ENCODE results near the gene COMMD3.
"Not testable (repeated sequence)": the region's sequence is repeated elsewhere in the genome, so short reads cannot be mapped to it uniquely, and the experiment has no call there.

The COMMD3 gene

DNA sequence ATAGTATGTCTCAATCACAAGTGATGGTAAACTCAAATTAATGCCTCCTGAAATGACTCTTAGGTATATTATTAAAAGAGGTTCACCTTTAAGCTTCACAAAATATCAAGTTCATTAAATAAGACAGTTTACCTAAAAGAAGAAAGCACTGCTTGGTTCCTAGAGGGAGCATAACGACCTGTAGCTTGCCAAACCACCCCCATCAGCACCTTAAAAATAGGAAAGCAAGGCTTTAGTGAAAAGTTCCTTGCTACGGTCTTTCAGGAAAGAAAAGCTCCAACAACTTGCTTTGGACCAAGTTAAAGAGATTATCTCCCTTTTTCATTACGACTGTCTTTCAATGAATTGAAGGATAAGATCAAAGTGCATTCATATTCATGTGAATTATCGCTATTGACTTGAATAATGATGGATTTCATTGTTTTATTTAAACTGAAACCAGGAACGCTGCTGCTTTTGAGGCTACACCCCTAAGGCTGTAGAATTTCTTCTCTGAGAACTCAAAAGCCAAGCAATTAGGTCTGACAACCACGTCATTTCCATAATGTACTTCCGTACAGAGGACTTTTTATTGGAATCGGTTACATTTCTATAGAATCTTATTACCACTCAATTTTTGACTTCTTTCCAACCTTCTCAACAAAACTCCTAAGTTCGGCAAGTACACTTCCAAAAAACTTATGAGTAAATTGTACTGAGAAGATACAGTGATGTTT lies 22.2 kb downstream of the COMMD3 start:
- DNase-seq (ENCODE audit: low read depth in 2 of 2, low spot score in 1 of 2): no peak

DNA sequence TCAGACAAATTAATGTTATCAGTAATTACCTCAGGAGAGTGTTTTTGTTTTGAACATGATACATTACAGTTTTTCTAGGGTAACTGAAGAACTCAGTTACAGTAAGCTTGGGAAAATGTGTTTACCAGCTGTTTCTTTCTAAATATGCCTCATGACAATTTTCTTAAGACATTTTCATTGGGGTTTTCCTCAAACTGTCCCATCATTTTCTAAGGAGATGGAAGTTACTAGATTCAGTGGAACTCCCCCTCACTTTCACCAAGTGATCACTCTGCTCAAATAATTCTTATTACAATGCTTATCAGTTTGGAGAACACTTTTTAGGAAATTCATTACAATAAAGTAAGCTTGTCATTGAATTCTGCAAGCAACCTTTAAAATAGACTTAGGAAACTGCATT lies 22.7 kb downstream of the COMMD3 start:
- DNase-seq (ENCODE audit: low read depth in 2 of 2, low spot score in 1 of 2): no peak

DNA sequence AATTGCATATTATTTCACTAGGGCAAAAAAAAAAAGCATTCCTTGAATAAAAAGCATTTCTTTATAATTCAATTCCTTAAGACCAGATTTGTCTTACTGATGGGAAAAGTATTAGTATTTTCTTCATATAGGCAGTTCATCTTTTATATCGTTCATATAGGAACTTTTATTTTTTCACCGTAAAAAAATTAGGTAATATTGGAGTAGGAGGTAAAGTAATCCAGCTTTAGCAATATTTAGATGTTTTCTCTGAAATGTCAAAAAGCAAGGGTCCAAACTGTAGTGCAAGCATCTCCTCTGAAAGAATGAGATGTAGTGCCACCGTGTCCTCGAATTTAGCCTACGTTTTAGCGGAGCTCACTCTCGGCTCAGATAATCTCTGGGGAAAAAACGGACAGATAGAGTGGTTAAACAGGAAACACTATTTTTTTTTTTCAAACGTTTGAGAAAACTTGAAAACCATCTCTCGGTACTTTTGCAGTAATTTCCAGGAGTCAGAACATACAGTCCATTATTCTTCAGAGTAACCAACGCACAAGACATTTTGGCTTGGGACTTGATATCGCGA lies 23.7 kb downstream of the COMMD3 start:
- DNase-seq (ENCODE audit: low read depth in 2 of 2, low spot score in 1 of 2): no peak

DNA sequence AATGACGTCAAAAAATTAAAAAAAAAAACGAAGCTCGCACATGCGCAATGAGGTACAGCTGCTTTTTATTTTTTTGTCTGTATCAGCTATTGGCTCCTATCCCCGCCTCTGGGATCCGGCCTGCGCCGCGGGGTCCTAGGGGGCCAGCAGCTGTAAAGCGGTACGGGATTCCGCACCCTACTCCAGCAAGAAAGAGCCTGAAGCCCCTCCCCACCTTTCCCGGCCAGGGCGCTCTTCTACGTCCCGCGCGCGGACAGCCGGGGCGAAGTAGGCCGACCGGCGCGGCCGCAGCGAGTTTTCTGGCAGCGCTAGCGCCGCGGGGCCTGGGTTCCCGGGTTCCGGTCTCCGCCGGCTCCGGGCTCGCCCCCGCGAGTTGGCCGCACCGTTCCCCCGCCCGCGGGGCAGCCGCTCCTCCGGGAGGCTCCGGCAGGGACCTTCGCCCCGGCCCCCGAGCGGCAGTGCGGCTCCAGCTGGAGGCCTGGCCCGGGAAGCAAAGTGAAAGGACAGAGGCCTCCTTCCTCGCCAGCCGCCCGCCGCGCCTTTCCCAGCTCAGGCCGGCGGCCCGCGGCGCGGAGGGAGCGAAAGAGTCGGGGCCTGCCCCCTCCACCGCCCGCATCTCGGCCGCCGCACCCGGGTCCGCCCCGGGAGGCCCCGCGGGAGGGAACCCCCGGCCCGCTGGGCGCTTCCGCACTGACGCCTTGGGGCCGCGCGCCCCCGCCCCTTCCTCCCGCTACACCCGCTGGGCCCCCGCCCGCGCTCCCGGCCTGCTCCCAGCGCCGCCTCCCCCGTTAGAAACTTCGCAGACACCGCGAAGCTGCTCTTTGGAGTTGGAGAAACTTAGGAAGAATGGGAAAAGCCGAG lies 24.4 kb downstream of the COMMD3 start:
- no peak for DNase-seq (ENCODE audit: low read depth in 2 of 2, low spot score in 1 of 2)

DNA sequence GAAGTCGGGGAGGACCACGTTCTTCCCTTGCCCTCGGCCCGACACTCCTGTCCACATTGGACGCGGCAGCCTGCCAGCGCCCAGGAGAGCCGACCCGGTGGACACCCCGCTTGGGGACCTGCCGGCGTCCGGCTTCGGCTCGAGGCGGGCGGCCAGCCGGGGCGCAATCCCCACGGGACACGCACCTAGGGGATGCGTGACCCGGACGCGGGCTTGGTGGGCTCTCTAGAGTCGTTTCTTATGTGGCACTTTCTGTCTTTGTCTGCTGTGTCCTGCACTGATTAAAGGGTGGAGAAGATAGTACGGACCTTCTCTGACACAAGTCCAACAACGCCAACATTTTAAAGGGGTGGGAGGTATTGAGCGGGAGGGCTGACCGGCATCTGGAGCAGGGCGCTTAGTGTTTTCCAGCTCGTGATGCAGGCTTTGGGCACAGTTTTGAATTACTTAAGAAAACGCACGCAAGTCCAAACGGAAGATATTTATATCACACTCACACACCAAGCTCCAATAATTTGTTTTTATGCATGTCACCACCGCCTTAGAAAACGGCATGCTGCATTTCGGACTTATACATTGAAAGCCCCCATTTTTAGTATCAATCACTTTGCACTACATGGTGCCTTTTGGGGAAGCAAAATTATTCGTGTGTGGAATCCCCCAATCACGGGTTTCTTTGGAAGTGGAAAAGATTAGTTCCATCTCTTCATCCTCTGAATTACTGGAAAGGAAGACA lies 25.2 kb downstream of the COMMD3 start:
- DNase-seq (ENCODE audit: low read depth in 2 of 2, low spot score in 1 of 2): no peak

DNA sequence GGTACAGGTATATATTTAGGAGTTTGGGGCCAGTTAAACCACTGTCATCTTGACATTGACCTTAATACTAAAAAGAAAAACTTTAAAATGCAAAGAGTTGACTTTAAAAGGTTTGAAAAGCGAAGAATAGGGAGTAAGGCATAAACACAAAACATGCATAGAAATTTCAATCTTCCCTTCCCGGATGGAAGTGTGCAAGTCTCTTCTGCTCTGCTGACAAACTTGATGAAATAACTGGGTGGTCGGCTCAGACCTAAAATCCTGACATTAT lies 25.7 kb downstream of the COMMD3 start:
- no peak for DNase-seq (ENCODE audit: low read depth in 2 of 2, low spot score in 1 of 2)

DNA sequence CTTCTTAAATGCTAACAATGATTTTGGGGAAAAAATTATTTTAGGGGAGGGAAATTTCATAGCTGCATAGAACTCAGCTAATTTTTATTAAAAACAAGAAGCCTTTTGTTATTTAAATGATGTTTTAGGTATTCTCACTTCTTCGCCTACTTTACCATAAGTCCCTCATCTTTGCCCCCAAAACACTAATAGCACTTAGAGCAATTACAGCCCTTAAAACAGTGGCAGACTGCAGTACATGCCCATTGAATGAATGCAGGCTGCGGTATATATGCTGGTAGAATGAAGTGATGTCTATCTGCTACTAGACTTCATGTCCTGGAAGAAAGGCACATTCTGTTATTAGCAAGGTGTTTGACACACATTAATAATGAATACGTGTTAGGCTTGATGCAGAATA lies 26.2 kb downstream of the COMMD3 start:
- DNase-seq (ENCODE audit: low read depth in 2 of 2, low spot score in 1 of 2): no peak

DNA sequence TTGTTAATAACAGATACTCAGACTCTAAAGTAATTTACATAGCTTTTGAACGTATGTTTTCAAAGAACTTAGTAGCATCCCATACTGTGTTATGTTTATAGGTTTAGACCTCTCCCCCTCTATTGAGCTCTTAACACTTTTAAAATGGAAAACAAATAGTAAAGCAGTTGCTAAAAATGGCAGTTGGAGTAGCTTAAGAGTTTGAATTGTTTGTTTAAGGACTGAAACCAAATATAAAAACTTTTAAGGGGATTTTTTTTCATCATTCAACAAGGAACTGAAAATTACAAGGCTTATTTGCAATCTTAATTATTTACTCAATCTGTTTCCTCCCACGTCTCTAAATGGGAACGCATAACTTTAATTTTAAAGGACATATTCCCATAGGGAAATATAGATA lies 27.5 kb downstream of the COMMD3 start:
- DNase-seq (ENCODE audit: low read depth in 2 of 2, low spot score in 1 of 2): no peak

DNA sequence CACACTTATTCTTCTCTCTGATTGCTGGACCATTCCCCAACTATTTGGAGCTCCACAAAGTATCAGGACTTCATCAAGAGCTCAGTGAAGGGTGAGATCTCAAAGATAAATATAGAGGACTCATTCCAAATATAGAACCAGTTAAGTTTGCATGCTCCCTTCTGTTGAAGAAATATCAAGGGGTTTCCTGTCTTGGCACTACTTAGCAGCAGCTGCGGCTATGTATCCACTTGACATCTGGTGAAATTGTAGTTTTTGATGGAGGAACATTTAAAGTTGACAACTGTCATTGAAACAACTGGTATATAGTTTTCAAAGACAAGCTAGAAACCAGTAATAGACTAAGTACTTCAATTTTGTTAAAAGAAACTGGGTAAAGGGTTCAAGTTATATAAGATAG lies 28.1 kb downstream of the COMMD3 start:
- no peak for DNase-seq (ENCODE audit: low read depth in 2 of 2, low spot score in 1 of 2)

DNA sequence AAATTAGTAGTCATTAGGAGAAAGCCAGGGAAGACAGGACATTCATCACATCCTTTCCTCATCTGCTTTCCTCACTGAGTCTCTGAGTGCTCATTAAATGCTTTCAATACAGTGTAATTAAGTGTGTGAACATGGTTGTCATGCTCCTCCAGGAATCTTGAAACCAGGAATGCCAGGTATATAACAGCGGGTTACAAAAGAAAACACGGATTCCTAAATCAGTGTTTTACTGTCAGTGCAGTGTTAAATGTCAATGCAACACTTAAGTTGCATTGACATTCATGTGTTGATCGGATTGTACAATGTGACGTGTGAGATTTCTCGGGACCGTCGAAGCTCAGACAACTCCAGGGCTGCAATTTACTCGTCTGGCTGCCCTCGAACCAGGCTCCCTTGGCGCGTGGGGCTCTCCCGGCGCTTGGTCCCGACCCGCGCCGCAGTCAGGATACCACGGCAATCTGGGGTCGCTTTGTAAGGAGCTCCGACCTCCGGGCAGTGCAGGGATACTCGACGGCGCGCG lies 28.7 kb downstream of the COMMD3 start:
- no peak for DNase-seq (ENCODE audit: low read depth in 2 of 2, low spot score in 1 of 2)

DNA sequence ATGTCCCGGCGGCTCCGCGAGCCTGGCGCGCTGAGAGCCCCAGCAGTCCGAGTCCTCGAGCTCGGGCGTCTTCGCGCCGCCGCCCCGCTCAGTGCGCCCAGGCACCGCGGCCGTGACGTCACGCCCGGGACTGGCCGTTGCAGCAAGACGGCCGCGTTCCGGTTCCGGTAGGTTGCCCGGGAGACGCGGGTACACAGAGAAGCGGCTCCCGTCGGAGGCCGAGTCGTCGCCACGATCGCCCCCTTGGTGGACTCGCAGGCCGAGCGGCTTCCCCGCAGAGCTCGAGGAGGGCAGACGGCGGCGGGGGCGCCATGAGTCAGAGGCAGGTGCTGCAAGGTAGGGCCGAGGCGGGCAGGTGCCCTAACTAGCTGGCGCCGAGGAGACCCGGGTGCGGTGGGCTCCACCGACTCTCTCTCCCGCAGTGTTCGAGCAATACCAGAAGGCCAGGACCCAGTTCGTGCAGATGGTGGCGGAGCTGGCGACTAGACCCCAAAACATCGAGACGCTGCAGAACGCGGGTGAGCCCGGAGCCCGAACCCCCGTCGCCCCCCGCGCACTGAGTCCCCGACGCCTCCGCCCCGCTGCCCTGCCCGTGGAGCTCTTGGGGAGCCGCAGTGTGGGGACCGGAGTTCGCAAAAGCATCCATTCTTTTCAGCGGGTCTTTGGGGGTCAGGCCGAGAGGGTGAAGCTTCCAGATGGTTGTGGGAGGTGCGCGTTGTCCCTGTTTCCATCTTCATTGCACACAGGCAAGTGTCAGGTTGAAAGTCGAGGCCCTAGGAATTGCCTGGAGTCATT lies 29.3 kb downstream of the COMMD3 start, which contains the start of gene SPAG6:
SPAG6 (plus strand) TSS at position 196 of the 795 bp plus-strand sequence; CDS start at position 312, 116 bp downstream.
- DNase-seq (ENCODE audit: low read depth in 2 of 2, low spot score in 1 of 2): no peak

DNA sequence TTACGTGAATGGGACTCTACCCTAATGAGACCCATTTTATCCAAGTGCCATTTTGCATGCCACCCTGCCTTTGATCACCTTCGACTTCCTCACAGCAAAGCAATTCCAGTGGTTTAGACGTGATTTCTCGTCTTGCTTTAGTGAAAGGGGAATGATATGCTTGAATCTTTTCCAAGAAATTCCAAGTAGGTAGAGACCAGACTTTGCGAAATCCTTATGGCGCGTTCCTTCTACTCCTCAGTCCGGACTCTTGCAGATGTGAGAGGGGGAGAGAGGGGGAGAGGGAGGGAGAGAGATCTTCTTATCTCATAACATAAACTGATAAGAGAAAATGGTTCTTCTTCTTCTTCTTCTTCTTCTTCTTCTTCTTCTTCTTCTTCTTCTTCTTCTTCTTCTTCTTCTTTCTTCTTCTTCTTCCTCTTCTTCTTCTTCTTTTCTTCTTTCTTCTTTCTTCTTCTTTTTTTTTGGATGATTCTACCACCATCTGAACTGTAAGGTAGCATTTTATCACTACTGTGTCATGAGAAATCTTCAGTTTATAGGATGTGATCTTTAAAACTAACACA lies 30.0 kb downstream of the COMMD3 start:
- DNase-seq (ENCODE audit: low read depth in 2 of 2, low spot score in 1 of 2): no peak

DNA sequence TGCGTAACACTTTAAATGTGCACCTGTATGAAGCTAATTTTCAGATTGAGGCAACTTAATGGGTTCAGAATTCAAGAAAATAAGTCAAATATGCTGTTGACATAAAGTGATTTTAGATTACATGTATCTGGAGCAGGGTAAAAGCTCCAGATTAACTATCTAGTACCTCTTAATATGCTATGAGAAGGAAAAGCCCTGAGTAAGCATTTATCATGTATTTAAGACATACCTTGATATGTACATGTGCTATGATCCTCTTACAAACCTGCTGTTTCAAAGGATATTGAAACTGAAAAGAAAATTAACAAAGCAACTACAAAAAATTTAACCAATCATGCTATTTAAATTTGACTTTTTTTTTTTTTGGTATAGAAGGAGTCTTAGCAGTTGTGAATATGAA lies 33.6 kb downstream of the COMMD3 start:
- no peak for DNase-seq (ENCODE audit: low read depth in 2 of 2, low spot score in 1 of 2)

DNA sequence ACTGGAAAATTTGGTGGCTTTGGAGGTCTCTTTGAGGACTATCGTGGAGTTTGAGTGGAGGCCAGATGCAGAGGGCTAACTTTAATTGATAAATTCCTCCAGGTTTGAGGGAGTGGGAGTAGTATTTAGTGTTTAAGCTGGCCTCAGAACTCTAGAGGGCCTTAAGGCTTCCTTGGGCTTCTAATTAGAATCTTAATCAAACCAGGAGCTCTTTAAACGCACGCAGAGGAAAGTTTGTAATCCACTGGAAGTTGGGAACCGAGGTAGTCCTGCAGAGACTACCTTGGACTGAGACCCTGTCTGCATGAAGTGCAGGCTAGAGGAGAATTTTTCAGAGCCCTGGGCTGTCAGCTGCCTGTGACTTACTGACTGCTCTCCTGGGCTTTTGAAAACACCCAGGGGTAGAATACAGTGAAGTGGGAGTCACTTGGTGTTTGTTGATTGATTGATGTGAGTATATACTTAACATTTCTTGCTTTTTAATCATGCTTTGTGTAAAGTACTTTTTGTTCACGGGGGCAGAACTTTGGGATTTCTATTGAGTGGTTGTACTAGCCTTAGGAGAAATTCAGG lies 35.0 kb downstream of the COMMD3 start:
- DNase-seq (ENCODE audit: low read depth in 2 of 2, low spot score in 1 of 2): no peak

DNA sequence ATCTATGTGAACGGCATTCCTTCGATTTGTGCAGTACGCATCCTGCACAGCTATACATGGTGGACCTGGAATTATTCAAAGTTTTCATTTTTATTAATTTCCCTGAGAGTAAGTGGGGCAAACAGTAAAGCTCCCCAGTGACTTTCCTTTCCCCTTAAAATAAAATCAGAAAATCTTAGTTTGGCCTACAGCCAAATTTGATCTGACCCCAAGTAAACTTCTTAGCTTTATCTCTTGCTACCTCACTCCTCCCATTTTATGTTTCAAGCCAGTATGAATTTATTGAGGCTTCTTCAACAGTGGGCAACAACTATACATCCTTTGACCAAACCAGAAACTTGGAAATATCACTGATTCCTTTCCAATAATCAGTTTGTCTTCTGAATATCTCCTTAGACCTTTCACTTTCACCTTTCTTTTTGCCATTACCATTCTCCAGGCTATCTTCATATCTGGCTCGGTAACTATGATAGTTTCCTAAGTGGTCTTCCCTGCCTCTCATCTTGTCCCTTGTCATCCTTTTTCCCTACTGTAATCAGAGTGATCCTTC lies 40.2 kb downstream of the COMMD3 start:
- DNase-seq (ENCODE audit: low read depth in 2 of 2, low spot score in 1 of 2): no peak

DNA sequence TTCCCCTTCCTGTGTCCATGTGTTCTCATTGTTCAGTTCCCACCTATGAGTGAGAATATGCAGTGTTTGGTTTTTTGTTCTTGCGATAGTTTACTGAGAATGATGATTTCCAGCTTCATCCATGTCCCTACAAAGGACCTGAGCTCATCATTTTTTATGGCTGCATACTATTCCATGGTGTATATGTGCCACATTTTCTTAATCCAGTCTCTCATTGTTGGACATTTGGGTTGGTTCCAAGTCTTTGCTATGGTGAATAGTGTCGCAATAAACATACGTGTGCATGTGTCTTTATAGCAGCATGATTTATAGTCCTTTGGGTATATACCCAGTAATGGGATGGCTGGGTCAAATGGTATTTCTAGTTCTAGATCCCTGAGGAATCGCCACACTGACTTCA lies 41.6 kb downstream of the COMMD3 start:
- not testable (repeated sequence) for DNase-seq (ENCODE audit: low read depth in 2 of 2, low spot score in 1 of 2)

DNA sequence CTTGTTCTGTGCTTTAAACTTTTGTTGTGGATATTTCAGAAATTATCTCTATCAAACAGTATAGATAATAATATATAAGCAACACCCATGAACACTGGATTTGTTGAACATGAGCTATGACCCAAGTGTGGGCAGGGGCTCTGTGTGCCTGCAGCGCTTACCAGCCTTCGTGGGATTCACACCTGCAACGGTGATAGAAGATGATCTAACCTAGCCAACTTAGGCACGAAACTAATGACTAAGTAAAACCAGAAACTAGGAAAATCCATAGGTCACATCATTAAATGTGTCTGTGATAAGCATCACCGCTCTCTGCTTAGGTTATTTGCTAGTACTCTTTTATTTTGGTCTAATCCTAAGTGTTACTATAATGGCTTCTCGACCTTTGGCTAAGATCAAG lies 47.1 kb downstream of the COMMD3 start:
- no peak for DNase-seq (ENCODE audit: low read depth in 2 of 2, low spot score in 1 of 2)

DNA sequence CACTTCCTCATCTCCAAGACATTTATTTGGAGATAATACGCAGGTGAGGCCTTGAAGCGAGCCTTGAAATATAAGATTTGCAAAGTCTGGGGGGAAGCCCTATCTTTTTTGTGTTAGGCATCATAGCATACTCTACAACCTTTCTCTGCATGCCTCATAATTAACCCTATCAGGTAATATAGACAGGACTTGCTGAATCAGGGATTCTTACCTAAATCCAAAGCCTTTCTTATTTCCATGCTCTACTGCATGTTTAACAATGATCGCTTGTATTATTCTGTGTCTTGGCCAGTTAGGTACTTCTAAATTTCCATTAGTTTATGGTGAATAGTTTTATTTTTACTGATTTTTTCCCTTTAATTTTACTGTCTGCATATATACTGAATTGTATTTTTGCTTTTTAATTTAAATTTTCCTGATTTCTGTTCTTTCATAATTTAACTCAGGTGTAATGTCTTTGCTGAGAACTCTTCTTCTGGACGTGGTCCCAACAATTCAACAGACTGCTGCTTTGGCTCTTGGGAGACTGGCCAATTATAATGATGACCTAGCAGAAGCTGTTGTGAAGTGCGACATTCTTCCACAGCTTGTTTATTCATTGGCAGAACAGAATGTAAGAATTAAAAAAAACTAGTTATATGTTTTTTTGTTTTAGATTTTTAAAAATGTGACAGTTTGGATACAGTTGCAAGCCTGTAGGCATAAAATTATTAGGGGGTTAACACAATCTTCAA lies 48.4 kb downstream of the COMMD3 start:
- no peak for DNase-seq (ENCODE audit: low read depth in 2 of 2, low spot score in 1 of 2)

DNA sequence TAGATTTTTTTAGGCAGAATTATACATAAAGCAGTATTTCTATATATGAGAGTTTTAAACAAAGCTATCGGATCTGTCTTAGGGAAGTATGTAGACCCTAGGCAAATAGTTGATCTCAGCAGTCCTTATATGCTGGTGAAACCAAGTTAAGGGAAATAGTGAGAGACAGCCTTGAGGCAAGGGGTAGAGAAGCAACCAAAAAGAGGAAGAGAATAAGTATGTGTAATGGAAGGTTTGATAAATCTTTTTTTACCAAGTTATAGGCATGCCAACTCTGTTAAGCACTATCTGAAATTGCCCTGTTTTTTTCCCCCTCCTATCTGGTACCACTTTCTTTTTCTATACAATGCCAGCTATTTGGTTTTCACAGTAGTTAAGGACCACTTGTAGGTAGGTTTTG lies 49.0 kb downstream of the COMMD3 start:
- no peak for DNase-seq (ENCODE audit: low read depth in 2 of 2, low spot score in 1 of 2)

Data from stimulated activated CD8-positive, alpha-beta memory T cell treated with anti-CD3 and anti-CD28 coated beads, Interleukin-4, amount 100 ng/mL, for 4 hours (primary cell).